Renal cortex interstitium (tissue), 11 donors: ENCODE measurements around the gene OR4D9. TPM values are rescaled to one million over a fixed set of nuclear protein-coding genes. Genes with fewer than 3 reads are reported as not detected.
"Not testable (repeated sequence)": the region's sequence is repeated elsewhere in the genome, so short reads cannot be mapped to it uniquely, and the experiment has no call there.

Experiments
- DNase-seq, 11 donors: peaks; one replicate each; pipeline ENCODE4 v3.0.0-alpha.2; 2013; ENCODE audit warnings: low read depth in 9 of 11, low spot score in 4 of 11; ENCODE audit errors: extremely low read depth in 1 of 11
- polyA plus RNA-seq, 3 donors: library from polyadenylated mRNA; unstranded; fragments of 120-200 nt; gene quantifications; one replicate each; pipeline ENCODE4 v1.2.1, GENCODE V29; 2013; ENCODE audit not compliant: insufficient read length in 3 of 3

The OR4D9 gene
- polyA plus RNA-seq, 3 donors: 0.06 to 0.09 TPM; not detected in 1

DNA sequence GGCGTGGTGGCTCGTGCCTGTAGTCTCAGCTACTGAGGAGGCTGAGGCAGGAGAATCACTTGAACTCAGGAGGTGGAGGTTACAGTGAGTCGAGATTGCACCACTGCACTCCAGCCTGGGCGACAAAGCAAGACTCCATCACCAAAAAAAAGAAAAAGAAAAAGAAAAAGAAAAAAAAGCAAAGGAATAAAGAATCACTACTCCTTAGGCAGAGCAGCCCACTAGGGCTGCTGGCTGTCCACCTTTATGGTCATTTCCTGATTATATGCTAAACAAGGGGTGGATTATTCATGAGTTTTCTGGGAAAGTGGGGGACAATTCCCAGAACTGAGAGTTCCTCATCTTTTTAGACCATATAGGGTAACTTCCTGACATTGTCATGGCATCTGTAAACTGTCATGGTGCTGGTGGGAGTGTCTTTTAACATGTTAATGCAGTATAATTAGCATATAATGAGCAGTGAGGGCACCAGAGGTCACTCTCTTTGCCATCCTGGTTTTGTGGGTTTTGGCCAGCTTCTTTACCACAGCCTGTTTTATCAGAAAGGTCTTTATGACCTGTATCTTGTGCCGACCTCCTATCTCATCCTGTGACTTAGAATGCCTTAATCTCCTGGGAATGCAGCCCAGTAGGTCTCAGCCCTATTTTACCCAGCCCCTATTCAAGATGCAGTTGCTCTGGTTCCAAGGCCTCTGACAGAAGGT lies 36.4 kb downstream of the OR4D9 start:
- DNase-seq: not testable (repeated sequence)

DNA sequence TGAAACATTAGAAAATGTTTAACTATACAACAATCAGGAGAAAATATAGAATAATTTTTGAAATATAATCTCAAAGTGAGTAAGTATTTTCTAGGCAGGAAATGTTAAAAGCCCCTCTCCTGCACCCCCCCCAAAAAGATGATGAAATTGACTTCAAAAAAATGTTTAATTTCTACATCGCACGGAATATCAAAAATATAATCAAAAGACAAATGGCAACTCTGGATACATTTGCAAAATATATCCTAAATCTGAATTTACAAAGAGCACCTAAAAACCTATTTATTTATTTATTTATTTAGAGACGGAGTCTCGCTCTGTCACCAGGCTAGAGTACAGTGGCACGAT lies 36.9 kb downstream of the OR4D9 start:
- DNase-seq: no peak

GRCh38 chr11:59550368-59550841 lies 39.1 kb downstream of the OR4D9 start:
- peak in 10 of 11 donors; percentile 66 to 92 (median 84) for DNase-seq

DNA sequence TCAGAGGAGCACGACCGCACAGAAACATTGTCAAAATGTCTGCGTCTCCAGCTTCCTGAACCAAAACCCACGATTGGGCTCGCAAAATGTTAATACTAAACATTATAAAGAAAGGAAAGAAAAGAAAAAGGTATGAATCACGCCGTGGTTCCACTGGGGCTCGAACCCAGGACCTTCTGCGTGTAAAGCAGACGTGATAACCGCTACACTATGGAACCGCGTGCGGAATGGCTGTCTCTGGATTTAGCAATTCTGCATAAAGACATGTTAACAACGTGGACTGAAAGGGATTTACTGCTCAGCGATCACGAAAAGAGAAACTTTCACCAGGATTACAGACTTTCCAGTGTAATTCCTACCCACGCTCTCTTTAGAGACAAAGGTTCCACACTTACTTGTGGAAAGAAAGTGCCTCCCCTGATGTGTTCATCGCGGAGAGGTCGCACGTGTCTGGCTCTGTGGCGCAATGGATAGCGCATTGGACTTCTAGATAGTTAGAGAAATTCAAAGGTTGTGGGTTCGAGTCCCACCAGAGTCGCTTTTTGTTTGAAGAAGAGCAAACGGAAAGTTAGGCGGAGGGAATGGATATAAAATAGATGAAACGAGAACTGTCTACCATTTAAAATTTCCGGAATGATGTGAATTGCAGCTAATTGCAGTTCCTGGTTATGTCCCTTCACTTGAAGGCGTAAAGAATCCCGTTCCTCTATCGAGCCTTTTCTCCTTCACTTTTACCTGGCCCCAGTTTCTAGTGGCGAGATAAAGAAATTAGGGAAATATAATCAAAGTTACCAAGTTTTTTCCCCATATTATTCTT lies 39.7 kb downstream of the OR4D9 start:
- peak in 8 of 11 donors; percentile 68 to 87 (median 78) for DNase-seq

DNA sequence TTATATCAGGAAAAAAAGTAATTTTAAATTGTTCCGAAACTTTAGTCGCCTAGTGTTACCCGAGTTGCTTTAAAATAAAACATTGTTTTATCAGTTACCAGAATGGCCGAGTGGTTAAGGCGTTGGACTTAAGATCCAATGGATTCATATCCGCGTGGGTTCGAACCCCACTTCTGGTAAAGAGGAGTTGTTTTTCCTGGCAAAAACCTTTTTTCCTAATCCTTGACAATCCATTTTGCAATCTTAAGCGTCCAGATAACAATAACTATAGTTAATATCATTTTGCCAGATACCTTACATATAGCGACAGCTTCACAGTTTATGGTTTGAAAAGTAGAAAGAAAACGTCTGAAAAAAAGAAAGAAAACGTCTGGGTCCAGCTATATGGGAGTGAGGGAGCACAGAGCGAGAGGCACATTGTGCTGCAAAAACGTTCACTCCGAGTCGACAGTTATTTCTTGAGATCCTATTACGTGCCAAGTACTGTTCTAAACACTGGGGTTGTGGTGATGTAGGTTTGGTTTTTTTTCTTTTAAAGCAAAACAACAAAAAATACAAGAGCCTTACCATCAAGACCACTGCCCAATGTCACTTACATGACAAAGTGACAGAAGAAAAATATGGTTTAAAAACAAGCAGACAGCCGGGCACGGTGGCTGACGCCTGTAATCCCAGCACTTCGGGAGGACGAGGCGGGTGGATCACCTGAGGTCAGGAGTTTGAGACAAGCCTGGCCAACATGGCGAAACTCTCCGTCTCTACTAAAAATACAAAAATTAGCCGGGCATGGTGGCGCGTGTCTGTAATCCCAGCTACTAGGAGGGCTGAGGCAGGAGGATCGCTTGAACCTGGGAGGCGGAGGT lies 40.6 kb downstream of the OR4D9 start:
- peak in 1 of 11 donors; percentile 51 for DNase-seq

GRCh38 chr11:59552844-59553243 lies 41.5 kb downstream of the OR4D9 start:
- no peak for DNase-seq

- no peak for DNase-seq
Measured at GRCh38 chr11:59553323-59553722, 42.0 kb downstream of the OR4D9 start.

GRCh38 chr11:59555601-59556114 lies 44.3 kb downstream of the OR4D9 start:
- DNase-seq: no peak

DNA sequence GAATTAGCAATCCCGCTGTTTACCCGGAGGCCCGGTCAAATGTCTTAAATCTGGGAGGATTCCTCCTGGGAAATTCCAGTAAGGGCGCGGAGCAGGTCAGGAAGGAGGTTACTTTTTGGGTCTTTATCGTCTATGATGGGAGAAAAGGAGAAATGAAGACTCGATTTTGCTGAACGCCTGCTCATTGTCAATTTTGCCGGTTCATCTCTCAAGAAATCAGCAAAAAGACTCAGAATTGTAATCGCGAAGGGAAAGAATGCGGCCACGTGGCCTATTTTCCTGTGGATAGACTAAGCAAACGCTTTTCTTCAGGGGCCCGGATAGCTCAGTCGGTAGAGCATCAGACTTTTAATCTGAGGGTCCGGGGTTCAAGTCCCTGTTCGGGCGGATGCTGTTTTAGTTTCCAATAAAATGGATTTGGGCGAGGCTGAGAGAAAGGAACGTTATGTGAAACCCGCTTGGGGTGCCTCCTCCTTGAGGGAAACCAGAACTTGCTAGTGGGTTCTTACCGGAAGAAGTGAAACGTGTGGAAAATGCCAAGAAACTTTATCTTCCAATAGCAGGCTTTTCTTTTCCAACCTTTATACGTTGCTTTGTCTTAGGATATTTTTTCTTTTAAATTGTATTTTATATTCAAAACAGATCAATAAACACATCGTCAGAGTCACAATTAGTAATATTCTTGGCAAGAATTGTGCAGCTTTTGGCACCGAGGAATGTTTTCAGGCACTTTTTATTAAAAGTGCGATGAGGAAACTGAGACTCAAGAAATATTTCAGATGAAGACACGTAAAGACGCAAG lies 45.0 kb downstream of the OR4D9 start:
- no peak for DNase-seq

GRCh38 chr11:59556917-59557348 lies 45.6 kb downstream of the OR4D9 start:
- DNase-seq: no peak

GRCh38 chr11:59558270-59558643 lies 46.9 kb downstream of the OR4D9 start:
- DNase-seq: no peak

GRCh38 chr11:59559886-59560285 lies 48.5 kb downstream of the OR4D9 start:
- DNase-seq: no peak

- peak in 5 of 11 donors; percentile 56 to 80 (median 69) for DNase-seq
Measured at GRCh38 chr11:59560290-59560701, 49.0 kb downstream of the OR4D9 start.

GRCh38 chr11:59560702-59561473 lies 49.5 kb downstream of the OR4D9 start:
- DNase-seq: peak in 5 of 11 donors; percentile 70 to 79 (median 72)

DNA sequence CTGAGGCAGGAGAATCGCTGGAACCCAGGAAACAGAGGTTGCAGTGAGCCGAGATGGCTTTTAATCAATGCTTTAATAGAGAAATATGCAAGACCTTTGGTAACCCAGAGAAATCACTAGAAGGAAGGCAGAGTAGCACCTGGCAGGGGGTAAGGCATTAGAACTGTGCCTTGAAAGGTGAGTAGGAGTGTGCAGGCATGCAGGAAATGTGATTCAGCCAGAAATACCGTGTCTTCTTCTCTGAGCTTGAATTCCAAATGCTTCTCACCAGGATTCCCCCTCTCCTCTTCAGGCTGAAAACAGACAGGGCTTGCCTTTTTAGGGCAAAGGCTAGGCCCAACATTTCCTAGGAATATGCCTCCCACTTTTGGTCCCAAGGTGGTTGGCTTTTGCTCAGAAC lies 51.0 kb downstream of the OR4D9 start:
- no peak for DNase-seq
